ENCODE measurements around the gene IL22RA1.

IL22RA1 gene

GRCh38 chr1:24095140-24095859, 47.6 kb downstream of the IL22RA1 start:
- DNase-seq: no peak

DNA sequence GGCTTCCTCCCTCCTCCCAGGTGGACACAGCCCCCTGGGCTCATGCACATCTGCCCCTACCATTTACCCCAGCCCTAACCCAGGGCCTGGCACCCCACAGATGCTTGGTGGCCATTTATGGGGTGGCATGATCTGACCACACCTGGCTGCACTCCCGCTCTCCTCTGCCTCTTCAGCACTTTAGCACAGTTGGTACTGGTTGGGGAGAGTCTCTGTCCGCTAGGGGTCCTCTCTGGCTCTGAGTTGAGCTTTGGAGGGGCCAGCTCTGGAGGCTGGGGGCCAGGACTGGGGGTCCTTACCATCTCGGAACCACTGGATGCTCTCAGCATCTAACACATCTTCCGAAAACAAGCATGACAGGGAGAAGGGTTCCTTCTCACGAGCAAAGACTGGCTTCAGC, 48.4 kb downstream of the IL22RA1 start:
- no peak for DNase-seq

DNA sequence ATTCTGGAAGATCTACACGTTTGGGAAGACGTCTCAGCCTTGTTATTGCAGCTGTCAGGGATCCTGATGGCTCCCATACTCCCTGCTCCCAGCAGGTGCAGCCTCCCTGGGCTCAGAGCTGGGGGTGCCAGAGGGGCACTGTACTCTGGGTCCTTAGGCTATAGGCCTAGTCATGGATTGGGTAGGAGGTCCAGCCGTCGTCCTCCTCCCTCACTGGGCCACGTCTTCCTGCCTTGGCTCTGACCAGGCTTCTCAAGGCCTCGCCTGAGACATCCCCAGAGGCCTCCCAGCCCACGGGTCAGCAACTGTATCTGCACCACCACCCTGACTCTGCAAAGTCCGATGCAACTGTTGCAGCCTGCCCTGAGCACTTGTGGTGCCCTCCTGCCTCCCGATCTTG, 49.2 kb downstream of the IL22RA1 start:
- no peak for DNase-seq

GRCh38 chr1:24092979-24093378, 50.0 kb downstream of the IL22RA1 start:
- DNase-seq: no peak

- no peak for DNase-seq
These were observed 50.9 kb downstream of the IL22RA1 start for GRCh38 chr1:24091971-24092482.

GRCh38 chr1:24090736-24091135, 52.2 kb downstream of the IL22RA1 start:
- no peak for DNase-seq

- DNase-seq: no peak
These were observed 53.0 kb downstream of the IL22RA1 start for GRCh38 chr1:24089743-24090555.

- no peak for DNase-seq
These were observed 53.8 kb downstream of the IL22RA1 start for GRCh38 chr1:24089027-24089742.

DNA sequence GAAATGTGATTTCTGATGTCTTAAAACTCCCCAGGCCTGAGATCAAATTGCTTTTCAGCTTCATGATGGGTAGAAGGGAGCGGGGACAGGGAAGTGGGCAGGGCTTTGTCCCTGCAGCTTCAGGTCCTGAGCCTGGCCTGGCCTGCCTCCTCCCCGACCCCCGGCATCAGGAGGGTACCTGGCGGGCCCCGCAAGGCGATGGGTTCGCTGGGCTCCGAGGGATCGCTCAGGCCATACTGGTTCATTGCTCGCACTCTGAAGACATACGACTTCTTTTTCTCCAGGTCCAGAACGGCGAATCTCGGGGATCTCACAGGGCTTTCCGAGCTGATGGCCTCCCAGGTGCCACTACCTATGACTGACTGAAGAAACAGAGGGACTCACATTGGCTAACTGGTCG, 56.5 kb downstream of the IL22RA1 start:
- no peak for DNase-seq

DNA sequence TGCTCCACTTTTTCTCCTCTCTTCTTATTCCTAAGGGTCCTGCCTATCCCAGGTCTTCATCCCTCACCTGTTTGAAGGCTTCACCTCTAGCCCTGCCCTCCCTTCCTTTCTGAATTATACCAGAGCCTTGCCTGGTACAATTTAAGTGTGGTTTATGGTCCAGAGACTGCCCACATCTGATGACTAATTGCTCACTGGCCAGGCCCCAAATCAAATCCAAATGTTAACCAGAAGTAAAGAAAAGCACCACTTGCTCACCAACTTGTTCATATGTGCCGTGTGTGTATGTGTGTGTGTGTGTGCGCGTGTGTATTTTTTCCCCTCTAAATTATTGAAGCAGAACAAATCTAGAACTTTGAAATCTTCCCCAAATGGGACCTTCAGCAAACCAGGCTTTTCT, 57.4 kb downstream of the IL22RA1 start:
- DNase-seq: no peak

DNA sequence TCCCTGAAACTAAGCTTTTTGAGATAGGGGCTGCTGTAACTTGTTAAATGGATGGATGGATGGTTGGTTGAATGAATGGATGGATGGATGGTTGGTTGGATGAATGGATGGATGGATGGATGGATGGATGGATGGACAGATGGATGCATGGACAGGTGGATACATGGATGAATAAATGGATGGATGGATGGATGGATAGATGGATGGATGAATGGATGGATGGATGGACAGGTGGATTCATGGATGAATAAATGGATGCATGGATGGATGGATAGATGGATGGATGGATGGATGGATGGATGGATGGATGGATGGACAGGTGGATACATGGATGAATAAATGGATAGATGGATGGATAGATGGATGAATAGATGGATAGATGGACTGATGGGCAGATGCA, 57.9 kb downstream of the IL22RA1 start:
- DNase-seq: no peak

GRCh38 chr1:24084050-24084449, 58.9 kb downstream of the IL22RA1 start:
- DNase-seq: no peak

DNA sequence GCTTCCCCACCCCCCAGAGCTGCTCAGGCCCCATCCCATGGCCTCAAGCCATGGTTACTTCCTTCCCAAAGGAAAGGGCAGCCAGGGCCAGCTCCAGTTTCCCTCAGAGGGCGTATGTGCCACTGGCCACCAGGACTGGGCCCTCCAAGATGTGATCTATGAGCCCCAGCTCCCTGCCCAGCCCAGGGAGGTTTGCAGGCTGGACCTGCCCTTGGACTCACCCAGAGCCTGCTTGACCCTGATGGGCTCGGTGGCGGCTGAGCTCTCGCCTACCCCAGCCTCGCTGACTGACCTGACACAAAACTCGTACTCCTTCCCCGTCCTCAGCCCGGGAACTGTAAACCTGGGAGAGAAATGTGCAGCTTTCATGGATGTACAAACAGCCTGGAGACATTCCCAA, 60.6 kb downstream of the IL22RA1 start:
- no peak for DNase-seq

- DNase-seq: no peak
These were observed 61.8 kb downstream of the IL22RA1 start for GRCh38 chr1:24081190-24081589.

DNA sequence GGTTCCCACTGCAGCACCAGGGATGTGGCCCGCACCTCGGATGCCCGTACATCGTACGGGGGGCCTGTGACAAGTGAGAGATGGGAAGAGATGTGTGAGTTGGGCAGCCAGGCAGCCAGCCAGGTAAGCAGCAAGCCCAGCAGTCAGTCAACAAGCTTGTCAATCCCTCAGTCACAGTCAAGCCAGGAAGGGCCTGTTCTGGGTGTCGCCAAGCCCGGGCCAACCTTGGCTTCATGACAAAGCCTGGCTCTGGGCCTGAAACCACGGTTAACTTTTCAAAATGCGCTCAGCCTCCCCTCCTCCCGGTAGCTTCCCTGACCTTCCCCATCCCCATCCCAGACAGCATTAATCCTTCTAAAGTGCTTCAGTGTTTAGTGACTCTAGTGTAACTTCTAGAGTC, 62.8 kb downstream of the IL22RA1 start:
- no peak for DNase-seq

DNA sequence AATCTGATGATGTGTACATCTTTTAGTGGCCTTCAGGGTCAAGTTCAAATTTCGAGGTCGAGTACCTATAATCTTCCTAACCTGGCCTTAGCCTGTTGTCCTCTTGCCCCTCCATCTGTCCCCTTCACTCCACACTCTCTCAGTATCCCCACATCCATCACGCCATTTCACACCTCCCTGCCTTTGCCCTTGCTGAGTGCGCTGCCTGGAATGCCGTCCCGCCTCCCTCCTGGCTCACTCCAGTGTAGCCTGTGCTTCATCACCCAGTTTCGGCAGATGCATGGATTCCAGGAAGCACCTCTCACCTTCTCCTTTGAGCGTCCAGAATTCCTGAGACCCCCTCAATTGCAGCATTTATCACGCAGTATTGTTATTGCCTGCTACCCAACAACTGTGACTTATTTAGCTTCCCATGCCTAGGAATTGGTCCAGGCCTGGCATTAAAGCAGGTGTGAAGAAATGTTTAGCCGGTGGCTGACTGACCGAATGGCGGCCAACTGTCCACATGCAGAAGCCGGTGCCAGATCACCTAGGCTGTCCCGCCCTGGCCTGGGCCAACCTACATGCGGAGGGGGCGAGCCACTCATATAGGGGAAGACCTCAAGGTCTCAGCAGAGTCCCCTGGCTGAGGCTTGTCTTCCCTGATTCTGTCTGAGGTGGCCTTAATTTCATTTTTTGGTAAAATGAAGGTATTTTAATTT, 65.5 kb downstream of the IL22RA1 start:
- DNase-seq: no peak

- no peak for DNase-seq
These were observed 67.0 kb downstream of the IL22RA1 start for GRCh38 chr1:24075946-24076345.

DNA sequence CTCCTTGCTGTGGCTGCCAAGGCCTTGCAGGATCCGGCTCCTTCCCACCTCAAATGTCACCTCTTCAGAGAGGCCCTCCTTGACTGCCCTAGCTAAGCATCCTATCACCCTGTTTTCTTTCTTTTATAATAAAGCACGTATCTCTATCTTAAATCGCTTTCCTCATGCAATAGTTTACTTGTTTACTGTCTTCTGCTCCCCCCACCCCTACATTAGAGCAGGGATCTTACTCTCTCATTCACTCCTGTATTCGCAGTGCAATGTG, 67.4 kb downstream of the IL22RA1 start:
- no peak for DNase-seq

DNA sequence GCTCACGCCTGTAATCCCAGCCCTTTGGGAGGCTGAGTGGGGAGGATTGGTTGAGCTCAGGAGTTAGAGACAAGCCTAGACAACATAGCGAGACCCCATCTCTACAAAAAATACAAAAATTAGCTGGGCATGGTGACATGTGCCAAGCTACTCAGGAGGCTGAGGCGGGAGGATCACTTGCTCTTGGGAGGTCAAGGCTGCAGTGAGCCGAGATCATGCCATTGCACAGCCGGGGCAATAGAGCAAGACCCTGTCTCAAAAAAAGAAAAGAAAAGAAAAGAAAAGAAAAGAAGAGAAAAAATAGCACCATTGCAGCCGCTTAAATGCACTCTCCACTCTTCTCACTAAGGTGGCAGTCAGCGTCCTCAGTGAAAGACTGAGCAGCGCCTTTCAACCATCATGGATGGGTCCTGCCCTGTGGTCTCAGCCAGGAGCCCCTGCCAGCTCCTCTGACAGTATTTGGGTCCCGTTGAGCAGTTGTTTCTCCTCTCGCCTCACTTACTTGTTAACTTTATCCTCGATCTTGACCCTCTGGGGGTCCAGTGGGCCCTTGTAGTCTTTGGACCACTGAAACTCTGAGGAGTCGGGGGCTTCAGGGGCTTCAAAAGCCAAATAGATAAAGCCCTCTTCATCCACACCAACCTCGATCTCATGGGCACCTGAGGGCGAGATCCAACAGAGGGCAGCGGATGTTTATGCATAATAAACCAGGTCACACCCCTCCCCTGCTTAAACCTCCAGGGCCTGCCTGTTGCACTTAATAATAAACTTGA, 67.9 kb downstream of the IL22RA1 start:
- no peak for DNase-seq

- no peak for DNase-seq
These were observed 68.7 kb downstream of the IL22RA1 start for GRCh38 chr1:24074196-24074595.

- DNase-seq: no peak
These were observed 71.0 kb downstream of the IL22RA1 start for GRCh38 chr1:24071941-24072340.

- peak; percentile 78 for DNase-seq
These were observed 72.0 kb downstream of the IL22RA1 start for GRCh38 chr1:24070821-24071393.
